ENCODE results near the gene PNMA5.
"Not testable (repeated sequence)": the region's sequence is repeated elsewhere in the genome, so short reads cannot be mapped to it uniquely, and the experiment has no call there.

The PNMA5 gene

DNA sequence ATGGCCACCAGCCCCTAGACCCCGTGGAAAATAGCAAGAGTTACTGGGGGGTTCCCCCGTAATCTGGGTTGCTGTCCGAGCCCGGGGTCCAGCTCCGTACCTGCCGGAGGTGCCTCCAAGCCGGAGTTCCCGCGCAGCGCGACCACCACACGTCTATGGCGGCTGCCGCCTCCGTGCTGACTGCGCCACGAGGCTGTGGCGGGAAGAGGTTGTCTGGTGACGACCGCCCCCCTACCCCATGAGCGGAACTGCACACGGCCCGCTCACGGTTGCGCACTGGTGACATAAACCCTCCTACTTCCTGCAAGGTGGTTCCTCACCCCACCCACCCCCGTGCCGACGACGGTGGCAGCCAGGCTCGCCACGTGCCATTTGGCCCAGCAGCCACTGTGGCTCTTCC is at the start of gene PNMA5:
Gene PNMA5 (minus strand): TSS at position 184 of the 400 bp plus-strand sequence. CDS start 2,518 bp downstream, outside the sequence.
- no peak for DNase-seq

DNA sequence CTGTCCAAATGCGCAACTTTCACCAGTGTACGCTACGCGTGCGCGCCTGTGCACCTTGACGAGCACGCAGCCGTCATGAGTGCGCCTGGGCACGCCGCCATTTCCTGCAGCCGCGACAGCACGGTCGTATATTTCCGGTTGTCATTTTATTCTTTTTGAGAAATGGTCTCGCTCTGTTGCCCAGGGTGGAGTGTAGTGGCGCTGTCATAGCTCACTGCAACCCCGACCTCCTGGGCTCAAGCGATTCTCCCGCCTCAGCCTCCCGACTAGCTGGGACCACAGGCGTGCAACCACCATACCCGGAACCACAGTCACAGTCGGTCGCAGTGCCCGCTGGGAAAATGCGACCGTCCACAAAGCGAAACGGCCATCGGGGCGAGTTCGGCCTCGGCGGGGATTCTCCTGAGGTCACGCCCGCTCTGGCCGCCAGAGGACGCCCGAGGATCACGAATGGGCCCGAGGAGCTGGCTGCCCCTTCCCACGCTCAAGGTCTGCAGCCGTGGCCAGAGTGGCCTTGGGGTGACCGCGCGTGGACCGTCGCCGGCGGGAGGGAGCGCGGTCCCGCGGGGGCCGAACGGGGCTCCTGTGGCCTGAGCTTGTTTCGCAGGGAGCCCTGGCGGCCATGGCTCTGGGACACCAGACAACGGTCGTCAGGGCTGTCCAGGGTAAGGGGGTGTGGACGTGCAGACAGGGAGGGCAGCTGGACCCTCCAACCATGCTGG is 38.6 kb upstream of the PNMA5 start:
- DNase-seq, result peak in 52 of 58 donors; percentile 2 to 70 (median 40)

DNA sequence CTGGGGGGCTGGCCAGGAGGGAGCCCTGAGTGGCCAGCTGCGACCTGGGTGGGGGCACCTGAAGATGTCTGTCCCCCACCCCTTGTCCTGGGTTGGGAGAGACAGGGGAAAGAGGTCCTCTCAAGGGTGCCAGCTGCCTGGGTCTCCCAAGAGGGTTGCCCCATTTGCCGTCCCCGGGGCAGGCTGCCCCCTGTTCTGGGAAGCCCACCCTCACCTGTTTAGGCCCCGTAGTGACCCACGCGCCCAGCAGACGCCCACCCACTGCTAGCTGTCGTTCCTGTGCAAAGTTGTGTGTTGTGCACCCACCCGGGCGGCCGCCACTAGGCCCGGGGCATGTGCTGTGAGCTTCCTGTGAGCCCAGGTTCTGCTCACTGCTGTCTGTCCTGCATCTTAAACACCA is 36.9 kb upstream of the PNMA5 start:
- no peak for DNase-seq

DNA sequence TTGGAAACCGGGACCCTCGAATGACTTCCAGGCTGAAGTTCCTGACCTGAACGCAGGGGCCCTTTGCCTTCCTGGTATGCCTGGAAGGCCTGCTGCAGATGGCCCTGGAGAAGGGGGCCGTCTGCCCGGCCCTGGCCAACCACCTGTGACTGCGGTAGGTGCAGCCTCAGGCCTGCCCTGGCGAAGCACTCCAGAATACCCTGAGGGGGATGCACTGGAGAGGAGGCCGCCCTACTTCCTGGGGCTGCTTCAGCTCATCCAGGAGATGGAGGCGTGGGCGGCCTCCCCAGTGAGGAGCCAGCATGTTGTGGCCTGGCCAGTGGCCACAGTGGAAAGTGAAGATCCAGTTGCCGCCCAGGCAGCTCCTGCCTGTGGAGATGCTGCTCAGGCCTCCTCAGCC is 36.0 kb upstream of the PNMA5 start:
- no peak for DNase-seq

DNA sequence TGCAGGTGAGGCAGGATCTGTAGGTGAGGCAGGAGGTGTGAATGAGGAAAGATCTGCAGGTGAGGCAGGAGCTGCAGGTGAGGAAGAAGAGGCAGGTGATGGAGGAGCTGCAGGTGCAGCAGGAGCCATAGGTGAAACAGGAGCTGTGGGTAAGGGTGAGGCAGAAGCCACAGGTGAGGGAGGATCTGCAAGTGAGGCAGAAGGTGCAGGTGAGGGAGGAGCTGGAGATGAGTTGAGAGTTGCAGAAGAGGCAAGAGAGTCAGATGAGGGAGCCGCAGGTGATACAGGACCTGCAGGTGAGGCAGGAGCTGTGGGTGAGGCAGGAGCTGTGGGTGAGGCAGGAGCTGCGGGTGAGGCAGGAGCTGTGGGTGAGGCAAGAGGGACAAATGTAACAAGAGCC is 35.2 kb upstream of the PNMA5 start:
- no peak for DNase-seq

DNA sequence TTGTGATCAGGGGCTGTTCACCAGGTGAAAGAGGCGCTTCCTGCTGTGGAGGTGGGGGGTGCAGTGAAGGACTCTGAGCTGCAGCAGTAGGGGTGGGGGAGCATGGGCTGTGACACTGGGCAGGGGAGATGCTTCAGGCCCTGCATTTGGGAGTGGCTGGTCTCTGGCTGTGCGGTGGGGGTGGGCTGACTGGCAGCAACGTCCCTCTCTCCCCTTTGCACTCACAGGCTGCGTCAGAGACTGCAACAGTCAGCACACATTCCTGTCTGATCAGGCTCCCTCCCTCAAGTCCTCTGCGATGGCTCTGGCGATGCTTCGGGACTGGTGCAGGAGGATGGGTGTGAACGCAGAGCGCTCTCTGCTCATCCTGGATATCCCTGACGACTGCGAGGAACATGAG is 34.6 kb upstream of the PNMA5 start:
- DNase-seq, result not testable (repeated sequence)

DNA sequence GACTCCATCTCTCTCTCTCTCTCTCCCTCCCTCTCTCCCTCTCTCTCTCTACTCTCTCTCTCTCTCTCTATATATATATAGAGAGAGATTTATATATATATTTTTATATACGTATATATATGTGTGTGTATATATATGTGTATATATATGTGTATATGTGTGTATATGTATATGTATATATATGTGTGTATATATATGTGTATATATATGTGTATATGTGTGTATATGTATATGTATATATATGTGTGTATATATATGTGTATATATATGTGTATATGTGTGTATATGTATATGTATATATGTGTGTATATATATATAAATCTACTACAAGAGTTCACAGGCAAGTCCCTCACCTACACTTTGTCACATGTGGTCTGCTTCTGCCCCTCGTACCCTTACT is 32.6 kb upstream of the PNMA5 start:
- DNase-seq, result not testable (repeated sequence)

DNA sequence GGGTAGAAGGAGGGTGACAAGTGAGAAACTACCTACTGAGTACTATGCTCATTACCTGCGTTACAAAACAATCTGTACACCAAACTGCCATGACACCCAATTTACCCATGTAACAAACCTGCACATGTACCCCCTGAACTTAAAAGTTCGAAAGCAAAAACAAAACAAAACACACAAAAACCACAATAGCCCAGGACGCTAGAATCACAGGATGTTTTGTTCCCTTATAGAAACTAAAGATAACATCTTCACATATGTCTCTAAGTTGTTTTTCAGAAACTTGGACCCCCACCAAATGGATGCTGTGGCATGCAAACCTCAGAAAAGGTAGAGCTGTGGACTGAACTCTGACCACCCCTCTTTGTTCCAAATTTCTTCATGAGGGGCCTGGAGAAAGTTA is 25.2 kb upstream of the PNMA5 start:
- no peak for DNase-seq

DNA sequence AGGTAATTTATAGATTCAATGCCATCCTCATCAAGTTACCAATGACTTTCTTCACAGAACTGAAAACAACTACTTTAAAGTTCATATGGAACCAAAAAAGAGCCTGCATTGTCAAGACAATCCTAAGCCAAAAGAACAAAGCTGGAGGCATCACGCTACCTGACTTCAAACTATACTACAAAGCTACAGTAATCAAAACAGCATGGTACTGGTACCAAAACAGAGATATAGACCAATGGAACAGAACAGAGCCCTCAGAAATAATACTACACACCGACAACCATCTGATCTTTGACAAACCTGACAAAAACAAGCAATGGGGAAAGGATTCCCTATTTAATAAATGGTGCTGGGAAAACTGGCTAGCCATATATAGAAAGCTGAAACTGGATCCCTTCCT is 23.3 kb upstream of the PNMA5 start:
- DNase-seq, result not testable (repeated sequence)

DNA sequence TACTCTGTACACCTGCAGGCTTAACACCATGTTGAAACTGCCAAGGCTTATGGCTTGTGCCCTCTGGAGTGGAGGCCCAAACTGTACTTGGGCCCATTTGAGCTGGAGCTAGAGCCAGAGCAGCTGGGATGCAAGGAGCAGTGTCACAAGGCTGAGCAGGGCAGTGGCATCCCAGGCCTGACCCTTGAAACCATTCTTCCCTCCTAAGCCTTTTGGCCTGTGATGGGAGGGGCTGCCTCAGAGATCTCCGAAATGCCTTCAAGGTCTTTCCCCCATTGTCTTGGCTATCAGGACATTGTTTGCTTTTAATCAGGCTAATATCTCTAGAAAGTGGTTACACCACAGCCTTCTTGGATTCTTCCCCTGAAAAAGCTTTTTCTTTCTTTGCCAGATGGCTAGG is 10.9 kb upstream of the PNMA5 start:
- DNase-seq, result no peak

DNA sequence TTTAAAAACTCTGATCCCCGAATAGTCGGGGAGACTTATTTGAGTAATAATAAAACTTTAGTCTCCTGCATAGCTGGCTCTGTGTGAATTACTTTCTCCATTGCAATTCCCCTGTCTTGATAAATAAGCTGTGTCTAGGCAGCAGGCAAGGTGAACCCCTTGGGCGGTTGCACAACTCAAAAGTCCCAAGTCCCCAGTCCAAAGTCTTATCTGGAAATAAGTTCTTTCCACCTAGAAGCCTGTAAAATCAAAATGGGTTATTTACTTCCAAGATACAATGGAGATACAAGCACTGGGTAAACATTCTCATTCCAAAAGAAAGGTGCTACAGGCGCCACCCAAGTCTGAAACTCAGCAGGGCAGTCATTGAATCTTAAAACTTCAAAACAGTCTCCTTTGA is 10.1 kb upstream of the PNMA5 start:
- no peak for DNase-seq

DNA sequence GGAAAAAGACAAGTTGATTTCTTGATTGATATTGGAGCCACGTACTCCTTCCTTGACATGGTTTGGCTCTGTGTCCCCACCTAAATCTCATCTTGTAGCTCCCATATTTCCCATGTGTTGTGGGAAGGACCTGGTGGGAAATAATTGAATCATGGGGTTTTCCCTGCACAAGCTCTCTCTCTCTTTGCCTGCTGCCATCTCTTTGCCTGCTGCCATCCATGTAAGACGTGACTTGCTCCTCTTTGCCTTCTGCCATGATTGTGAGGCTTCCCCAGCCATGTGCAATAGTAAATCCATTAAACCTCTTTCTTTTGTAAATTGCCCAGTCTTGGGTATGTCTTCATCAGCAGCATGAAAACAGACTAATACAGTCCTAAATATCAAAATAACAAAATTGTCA is 8.3 kb upstream of the PNMA5 start:
- not testable (repeated sequence) for DNase-seq

DNA sequence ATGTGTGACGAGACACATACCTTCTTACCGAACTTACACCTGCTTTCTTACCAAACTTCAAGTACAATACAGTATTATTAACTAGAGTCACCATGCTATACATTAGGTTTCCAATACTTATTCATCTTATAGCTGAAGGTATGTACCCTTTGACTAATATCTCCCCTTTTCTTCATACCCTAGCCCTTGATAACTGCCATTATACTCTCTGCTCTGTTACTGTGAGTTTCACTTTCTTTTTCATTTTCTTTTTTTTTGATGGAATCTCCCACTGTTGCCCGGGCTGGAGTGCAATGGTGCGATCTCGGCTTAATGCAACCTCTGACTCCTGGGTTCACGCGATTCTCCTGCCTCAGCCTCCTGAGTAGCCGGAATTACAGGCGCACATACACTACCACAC is 3.4 kb upstream of the PNMA5 start:
- no peak for DNase-seq

DNA sequence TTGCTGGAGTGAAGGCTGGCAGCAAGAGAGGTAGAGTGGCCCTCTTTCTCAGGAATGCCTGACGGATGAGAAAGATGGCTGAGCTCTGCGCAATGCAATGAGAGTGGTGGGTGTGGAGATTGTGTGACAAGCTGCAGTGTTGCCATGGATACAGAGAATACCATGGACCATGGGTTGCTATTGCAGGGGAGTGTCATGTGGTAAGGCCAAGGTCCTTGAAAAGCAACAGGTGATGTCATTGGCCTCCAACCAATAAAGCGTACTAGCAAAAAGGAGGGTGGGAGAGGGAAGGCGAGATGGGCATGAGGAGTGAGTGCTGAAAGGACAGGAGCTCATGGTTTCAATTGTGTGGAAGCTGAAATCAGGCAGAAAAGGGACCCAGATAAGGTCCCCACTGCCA is 1.8 kb downstream of the PNMA5 start:
- DNase-seq, result peak in 5 of 58 donors; percentile 0 to 34 (median 10)

DNA sequence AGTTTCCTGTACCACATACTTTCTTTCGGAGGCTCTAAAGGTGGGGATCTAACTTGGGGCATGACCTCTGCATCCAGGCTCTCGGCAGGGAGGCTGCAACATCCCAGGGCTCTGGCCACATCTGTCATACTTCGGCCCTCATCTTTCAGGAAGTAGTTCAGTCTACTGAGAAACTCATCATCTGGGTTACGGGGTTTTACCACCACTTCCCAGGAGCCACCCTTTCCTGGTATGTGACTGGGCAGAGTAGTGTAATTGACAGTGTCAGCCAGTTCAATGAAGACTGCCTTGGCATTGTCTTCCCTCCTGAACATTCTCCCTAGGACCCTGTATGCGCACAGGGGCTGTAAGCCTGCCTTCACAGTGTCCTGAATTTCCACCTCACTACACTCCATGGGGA is 2.8 kb downstream of the PNMA5 start:
- DNase-seq, result no peak

DNA sequence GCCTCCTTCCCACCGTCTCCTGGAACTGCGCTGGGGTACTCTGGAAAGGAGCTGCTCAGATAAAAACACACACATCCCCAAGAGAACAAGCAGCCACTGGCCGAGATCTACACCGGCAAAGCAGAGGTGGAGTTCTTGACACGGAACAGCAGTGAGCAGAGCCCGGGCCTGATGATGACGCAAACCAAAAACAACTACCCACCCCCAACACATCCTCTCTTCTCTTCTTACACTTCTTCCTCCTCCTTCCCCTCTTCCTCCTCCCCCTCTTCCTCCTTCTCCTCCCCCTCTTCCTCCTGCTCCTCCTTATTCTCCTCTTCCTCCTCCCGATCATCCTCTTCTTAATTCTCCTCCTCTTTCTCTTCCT is 4.6 kb downstream of the PNMA5 start:
- DNase-seq, result peak in 2 of 58 donors; percentile 0 to 4

DNA sequence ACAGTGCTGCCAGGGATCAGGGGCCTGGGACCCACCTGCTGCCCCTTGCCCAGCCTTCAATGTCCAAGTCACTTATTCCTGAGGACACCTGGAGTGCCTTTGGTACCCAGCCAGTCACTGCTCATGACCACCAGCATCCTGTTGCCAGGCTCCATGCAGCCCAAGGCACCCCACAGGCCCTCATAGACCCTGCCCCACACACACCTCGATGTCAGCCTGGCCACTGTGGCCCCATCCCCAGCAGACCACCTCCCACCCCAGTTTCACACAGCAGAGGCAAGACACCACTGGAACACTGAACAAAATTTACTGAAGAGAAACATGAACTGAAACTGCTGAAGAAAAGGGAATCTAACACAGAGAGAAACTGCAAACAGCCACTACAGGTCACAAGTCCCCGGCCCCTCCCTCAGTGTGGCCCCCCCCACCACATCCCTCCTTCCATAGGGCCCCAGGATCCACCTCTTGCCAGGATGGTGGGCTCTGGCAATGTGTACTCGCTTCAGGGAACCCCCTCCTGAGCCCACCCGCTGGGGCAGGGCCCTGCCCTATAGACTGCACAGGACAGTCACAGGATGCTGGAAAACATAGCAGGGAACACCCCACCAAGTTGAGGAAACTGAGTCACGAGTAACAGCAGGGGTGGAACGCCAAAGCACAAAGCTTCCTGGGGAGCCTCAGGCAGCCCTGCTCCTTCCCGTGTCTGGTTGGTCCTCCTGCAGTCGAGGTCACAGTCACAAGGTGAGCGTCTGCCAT is 5.2 kb downstream of the PNMA5 start:
- DNase-seq, result no peak

DNA sequence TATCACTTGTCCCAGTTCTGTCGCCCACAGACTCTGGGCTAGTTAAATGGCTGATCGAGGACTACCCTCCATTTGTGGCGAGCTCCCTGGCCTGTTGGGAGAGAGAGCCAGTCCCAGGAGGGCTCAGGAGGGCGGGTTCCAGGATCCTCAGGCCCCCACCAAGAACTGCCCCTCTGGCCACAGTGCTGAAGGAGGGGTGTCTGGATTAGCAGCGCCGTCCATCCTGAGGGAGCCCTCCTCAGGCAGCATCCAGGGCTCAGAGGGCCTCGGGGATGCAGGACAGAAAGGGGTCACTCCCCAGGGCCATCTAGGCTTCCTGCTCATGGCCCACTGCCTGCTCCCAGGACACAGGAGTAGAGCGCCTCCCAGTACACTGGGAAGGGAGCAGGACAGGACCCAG is 6.1 kb downstream of the PNMA5 start:
- no peak for DNase-seq

DNA sequence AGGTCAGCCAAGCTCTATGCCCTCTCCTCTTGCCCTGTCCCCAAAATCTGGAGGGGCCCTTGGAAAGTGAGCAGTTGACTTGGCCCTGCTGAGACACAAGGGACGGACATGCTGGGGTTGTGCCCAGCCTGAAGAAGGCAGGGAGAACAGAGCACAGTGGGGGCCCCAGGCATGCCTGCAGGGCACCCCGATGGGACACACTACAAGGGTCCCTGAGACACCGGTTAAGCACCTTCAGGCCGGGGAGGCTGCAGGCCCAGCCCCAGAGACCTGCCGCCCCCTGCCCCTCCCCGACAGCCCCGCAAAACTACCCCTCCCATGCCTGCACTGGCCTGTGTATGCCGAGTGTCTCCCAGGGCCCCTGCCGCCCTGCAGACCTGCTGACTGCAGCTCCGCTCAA is 6.8 kb downstream of the PNMA5 start:
- DNase-seq, result not testable (repeated sequence)

DNA sequence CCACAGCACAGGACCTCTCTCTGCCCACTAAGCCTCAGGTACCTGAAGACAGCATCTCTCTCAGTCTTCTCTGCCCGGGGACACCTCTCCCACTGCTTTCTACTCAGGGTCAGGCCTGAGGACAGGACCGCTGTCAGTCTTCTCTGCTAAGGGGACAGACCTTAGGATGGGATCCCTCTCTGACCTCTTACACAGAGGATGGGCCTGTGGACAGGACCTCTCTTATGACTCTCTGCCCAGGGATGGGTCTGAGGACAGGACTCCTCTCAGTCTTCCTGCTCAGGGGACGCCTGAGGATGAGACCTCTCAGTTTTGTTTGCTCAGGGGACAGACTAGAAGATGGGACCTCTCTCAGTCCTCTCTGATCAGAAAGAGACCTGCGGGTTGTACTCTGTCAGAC is 8.5 kb downstream of the PNMA5 start:
- DNase-seq, result not testable (repeated sequence)

DNA sequence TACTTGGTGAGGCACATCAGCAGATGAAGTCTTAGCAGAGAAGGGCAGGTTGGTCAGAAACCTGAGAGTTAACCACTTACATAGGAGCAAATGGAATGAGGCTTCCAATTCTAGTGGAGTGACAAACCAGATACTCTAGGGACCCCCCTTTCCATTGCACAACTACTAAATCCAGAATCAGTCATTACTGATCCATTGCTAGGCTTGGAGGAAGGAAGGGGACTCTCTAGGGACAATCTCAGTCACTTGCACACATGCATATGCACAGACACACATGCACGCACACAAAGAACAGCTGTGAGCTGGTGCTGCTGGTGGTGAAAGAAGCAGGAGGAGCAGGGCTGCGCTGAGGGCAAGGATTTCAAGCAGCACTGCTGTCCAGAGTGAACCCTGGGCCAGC is 25.7 kb downstream of the PNMA5 start:
- DNase-seq, result no peak

DNA sequence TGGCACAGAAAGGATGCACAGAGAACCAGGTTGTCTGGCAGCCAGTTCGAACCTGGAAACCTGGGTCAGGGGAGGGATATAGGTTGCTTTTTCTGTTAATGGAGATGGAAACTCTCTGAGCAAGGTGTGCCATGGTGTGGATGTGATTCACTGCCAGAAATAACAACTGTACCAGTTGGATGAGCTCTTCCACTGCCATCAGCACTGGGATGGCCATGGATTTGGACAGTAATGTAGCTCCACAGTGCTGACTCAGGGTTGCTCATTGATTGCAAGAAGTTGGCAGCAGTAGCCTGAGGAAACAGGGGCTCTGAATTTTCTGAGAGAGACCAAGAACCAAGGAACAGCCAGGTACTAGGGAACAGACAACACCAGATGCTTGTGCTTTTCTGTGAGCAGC is 33.8 kb downstream of the PNMA5 start:
- DNase-seq, result no peak

DNA sequence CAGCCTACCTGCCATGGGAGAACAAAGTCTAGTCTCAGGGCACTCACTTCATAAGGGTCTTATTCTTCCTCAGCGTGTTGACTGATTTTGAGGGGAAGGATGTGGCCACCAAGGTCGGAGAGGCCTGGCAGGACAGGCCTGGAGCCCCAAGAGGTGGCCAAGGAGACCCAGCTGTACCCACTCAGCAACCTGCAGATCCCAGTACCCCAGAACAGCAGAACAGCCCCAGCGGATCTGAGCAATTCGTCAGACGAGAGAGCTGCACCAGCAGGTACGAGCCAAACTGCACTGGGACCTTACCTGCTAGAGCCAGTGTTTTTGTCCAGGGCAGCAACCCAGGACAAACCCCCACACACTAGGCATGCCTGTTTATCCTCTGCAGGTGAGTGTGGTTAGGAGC is 34.3 kb downstream of the PNMA5 start:
- DNase-seq, result no peak
